ENCODE measurements around the gene NXF3.
"Not testable (repeated sequence)": the region's sequence is repeated elsewhere in the genome, so short reads cannot be mapped to it uniquely, and the experiment has no call there.

Gene NXF3, protein sequence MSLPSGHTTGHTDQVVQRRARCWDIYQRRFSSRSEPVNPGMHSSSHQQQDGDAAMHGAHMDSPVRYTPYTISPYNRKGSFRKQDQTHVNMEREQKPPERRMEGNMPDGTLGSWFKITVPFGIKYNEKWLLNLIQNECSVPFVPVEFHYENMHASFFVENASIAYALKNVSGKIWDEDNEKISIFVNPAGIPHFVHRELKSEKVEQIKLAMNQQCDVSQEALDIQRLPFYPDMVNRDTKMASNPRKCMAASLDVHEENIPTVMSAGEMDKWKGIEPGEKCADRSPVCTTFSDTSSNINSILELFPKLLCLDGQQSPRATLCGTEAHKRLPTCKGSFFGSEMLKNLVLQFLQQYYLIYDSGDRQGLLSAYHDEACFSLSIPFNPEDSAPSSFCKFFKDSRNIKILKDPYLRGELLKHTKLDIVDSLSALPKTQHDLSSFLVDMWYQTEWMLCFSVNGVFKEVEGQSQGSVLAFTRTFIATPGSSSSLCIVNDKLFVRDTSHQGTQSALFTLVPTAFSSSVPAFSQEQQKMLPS

DNA sequence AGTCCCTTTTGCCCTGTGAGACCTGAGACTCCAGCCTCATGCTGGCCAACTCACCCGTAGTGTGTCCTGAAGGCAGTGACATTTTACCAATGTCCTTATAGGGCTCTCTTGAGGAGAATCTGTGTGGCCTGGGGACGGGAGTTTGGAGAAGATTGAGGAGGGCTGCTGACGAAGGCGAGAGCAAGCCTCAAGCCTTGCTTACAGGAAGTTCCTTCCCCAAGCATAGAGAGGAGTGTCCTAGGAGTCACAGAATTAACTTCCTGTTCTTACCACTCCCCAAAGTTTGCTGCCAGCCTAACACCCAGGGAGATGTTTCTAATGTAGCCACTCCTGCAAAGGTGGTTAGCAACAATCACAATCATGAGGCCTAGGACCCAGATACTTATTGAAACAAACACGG is at the start of gene NXF3:
NXF3 (minus strand) TSS at position 202 of the 400 bp plus-strand sequence; CDS start at position 82, 120 bp downstream.
- no peak for DNase-seq (ENCODE audit: low spot score)

DNA sequence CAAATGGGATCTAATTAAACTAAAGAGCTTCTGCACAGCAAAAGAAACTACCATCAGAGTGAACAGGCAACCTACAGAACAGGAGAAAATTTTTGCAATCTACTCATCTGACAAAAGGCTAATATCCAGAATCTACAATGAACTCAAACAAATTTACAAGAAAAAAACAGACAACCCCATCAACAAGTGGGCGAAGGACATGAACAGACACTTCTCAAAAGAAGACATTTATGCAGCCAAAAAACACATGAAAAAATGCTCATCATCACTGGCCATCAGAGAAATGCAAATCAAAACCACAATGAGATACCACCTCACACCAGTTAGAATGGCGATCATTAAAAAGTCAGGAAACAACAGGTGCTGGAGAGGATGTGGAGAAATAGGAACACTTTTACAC is 43.6 kb upstream of the NXF3 start:
- DNase-seq (ENCODE audit: low spot score), result not testable (repeated sequence)

DNA sequence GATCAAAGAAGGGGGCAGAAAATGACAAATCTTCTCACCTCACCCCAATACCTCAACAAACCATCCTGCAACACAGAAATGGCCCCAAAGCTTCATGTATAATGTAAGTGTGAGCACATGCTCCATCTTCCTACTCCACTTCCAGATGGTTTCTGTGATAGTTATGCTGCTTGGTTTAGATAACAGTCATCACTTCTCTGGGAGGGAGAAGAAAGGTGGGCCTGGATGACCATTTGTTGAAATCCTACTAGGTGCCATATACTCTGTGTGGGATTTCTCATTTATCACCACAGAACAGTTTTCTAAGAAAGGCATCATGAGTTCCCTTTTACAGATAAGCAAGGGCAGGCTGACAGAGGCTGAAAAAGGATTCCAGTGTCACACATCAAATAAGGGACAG is 31.3 kb upstream of the NXF3 start:
- DNase-seq (ENCODE audit: low spot score), result no peak

DNA sequence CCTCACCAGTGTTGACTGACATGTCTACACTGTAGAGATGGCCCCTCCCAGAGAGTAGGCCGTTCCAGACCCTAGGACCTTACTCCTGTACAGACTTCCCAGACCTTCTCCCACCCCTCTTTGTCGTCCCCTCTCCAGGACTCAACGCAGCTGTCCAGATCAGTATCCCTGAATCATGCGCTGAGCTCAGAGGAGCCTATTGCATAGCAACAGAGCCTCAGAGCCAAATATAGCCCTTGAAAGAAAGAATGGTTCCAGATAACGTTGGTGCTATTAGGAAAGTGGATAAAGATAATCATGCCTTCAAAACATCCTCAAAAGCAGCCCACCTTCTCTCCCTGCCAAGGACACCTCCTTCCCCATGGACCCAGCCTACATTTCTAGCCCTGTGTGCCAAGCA is 27.8 kb upstream of the NXF3 start:
- DNase-seq (ENCODE audit: low spot score), result no peak

DNA sequence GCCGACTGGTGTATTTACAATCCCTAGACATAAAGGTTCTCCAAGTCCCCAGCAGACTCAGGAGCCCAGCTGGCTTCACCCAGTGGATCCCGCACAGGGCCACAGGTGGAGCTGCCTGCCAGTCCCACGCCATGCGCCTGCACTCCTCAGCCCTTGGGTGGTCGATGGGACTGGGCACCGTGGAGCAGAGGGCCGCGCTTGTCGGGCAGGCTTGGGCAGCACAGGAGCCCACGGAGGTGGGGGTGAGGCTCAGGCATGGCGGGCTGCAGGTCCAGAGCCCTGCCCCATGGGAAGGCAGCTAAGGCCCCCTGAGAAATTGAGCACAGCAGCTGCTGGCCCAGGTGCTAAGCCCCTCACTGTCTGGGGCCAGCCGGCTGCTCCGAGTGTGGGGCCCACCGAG is 24.0 kb upstream of the NXF3 start:
- not testable (repeated sequence) for DNase-seq (ENCODE audit: low spot score)

DNA sequence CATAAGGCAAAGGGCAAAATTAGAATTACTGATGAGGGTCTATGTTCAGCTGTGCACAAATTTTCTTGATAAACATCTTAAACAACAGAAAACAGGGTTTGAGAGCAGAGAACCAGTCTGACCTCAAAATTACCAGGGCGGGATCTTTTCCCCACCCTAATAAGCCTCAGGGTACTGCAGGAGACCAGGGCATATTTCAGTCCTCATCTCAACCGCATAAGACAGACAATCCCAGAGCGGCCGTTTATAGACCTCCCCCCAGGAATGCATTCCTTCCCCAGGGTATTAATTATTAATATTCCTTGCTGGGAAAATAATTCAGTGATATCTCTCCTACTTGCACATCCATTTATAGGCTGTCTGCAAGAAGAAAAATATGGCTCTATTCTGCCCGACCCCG is 16.6 kb upstream of the NXF3 start:
- DNase-seq (ENCODE audit: low spot score), result not testable (repeated sequence)

DNA sequence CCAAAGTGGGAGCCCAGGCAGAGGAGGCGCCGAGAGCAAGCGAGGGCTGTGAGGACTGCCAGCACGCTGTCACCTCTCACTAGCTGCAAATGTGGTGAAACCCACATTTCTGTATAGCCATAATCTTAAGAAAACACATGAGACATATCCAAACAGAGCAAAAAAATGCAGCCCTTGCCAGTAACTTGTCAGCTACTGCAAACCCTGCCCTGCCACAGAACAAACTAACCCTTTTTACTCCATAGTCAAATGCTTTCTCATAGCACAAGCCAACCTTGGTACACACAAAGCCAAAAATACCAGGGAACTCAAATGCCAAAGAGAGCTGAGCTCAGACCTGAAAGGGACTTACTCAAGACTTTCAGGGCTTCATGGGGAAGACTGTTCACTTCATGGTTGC is 14.9 kb upstream of the NXF3 start:
- no peak for DNase-seq (ENCODE audit: low spot score)

DNA sequence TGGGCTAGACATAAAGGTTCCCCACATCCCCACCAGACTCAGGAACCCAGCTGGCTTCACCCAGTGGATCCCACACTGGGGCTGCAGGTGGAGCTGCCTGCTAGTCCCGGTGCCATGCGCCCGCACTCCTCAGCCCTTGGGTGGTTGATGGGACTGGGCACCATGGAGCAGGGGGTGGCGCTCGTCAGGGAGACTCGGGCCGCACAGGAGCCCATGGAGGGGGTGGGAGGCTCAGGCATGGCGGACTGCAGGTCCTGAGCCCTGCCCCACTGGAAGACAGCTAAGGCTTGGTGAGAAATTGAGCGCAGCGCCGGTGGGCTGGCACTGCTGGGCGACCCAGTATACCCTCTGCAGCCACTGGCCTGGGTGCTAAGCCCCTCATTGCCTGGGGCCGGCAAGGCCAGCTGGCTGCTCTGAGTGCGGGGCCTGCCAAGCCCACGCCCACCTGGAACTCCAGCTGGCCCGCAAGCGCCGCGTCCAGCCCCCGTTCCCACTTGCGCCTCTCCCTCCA is 14.3 kb upstream of the NXF3 start:
- not testable (repeated sequence) for DNase-seq (ENCODE audit: low spot score)

DNA sequence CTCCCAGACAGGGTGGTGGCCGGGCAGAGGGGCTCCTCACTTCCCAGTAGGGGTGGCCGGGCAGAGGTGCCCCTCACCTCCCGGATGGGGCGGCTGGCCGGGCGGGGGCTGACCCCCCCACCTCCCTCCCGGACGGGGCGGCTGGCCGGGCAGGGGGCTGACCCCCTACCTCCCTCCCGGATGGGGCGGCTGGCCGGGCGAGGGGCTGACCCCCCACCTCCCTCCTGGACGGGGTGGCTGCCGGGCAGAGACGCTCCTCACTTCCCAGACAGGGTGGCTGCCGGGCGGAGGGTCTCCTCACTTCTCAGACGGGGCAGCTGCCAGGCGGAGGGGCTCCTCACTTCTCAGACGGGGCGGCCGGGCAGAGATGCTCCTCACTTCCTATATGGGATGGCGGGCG is 11.4 kb upstream of the NXF3 start:
- DNase-seq (ENCODE audit: low spot score), result not testable (repeated sequence)

DNA sequence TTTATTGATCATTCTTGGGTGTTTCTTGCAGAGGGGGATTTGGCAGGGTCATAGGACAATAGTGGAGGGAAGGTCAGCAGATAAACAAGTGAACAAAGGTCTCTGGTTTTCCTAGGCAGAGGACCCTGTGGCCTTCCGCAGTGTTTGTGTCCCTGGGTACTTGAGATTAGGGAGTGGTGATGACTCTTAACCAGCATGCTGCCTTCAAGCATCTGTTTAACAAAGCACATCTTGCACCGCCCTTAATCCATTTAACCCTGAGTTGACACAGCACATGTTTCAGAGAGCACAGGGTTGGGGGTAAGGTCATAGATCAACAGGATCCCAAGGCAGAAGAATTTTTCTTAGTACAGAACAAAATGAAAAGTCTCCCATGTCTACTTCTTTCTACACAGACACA is 10.9 kb upstream of the NXF3 start:
- not testable (repeated sequence) for DNase-seq (ENCODE audit: low spot score)

DNA sequence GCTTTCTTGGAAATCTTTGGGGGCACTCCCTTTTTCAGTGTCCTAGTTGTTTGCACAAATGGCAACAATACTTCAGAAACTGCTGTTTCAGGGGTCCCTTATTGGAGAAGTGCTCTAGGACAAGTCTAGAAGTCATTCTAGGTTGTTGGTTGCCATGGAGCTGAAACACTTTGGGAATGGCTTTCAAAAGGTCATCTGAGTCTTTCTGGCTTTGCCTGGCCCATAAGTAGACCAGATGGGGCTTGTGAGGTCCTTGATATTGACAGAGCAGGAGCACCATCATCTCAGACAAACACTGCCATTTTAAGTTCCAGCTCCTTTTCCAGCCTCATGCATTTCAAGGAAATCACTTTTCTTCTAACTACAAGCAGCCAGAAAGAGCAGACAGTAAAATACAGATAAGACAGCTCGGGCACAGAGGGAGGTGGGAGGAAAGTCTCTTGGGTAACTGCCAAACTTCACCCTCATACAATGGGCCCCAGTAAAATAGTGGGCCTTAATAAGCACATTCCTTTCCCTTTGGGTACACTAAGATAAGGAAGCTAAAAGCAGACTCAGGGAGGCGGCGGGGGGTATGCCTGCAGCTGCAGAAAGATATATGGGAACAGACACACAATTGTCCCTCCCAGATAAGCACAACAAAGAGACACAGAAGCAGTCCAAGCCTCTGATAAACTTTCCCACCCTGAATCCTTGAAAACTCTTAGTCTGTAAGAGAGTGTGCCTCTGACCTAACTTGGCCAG is 8.5 kb upstream of the NXF3 start:
- no peak for DNase-seq (ENCODE audit: low spot score)

DNA sequence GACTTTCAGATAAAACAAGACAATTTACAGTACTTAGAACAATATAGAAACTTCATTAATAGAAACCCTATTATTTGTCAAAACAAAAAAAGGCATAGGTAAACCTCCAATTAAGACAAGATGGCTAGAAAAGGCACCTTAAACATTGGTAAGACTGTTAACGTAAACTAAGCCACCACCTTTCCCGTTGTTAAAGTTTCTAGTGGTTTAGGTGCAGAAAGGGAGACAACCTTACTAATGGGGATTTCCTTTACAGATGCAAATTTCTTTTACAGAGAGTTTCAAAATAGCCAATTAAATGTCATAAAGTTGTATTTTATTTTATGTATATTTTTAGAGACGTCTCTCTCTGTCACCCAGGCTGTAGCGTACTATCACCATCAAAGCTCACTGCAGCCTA is 7.5 kb upstream of the NXF3 start:
- no peak for DNase-seq (ENCODE audit: low spot score)

DNA sequence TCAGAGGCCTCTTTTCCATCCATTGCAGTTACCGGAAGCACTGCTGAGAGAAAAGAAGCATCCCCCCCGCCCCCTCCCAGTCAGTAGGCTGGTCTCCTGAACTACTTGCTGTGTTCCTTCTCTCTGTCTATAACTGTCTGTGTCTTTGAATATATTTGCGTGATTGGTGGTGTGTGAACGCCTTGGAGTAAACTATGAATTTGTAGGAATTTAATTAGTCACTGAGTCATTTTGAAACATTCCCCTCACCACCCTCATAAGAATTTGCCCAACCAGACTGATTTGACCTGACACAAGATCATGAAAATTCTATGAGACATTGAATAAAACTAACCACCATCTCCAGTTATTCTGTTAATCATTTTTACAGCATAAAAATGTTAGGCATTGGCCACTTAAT is 6.7 kb upstream of the NXF3 start:
- no peak for DNase-seq (ENCODE audit: low spot score)

DNA sequence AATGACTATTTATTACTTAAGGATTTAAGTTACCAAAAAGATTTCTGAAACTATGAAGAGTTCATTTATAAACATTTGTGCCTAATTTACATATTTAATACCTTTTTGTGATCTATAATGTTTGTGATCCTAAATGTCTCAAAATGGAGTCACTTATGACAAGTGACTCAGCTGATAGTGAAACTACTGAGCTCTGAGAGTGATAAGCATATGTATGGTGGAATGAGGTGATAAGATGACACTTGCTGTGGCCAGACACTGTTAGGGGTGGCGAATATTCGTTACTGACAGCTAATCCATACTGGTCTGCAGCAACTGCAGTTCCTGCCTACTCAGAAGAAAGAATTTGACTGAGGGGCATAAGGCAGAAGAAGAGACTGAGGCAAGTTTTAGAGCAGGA is 5.5 kb upstream of the NXF3 start:
- DNase-seq (ENCODE audit: low spot score), result no peak

DNA sequence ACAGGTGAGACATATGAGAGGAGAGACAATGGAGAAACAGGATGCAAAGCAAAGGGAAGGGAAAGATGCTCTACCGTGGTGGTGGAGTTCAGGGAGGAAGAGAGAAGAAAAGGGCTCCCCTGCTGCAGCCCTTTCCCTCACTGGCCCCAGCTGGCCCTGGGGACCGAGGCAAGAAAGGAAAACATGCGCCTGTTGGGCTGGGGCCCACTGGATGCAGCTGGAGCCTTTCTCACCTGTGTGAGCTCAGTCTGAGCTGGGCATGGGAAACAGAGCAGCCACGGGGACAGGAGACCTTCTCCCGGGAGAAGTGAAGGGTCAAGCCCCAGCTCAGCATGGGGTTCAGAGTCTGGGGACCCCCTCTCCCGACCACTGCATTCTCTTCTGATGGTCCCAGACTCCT is 11.9 kb downstream of the NXF3 start:
- no peak for DNase-seq (ENCODE audit: low spot score)

DNA sequence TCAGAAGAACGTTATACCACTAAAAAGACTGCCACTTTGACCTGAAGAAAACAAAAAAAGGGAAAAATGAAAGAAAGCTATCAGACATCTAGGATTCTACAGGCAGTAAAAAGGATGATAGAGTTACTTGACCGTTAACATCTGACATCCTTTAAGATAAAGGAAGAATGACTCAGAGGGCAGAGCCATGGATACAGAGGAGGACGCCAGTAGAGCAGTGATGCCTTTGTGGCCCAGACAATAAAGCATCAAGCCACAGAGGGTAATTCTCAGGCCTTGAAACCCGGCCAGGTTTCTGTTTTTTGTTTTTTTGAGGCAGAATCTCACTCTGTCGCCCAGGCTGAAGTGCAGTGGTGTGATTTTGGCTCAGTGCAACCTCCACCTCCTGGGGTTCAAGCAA is 19.5 kb downstream of the NXF3 start:
- DNase-seq (ENCODE audit: low spot score), result no peak

DNA sequence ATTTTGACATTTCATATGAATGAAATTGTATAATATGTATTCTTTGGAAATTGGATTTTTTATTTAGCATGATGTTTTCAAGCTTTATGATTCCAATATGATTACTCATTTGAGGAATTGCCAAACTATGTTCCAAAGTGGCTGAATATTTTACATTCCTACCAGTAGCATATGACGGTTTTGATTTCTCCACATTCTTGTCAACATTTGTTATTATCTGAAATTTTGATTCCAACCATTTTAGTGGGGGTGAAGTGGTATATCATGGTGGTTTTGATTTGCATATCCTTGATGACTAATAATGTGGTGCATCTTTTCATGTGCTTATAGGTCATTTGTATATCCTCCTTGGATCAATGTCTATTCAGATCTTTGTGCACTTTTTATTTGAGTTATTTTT is 26.3 kb downstream of the NXF3 start:
- no peak for DNase-seq (ENCODE audit: low spot score)

DNA sequence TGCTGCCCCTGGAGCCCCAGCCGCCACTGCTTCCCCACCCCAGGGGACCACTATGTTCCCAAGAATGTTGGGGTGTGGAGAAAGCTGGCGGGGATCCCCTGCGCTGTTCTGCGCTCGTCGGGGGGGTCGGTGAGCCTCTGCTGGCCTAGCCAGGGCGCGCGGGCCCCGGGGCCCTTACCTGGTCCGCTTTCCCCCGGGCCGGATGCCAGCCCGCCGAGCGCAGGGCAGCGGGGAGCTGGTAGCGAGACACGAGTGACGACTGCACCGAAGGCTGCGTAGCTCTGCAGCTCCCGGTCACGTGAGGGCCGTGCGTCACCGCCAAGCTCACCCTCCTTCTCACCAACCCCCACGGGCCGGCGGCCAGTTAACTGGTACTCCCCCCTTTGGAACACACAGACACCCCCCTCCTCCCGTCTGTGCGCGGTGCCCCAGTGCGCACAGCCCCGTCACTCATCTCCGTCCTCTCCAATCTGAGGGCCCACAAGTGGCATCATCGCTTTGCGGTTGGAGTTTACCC is 29.0 kb downstream of the NXF3 start, which contains the start of gene BEX1:
BEX1 (minus strand) TSS at position 254 of the 517 bp plus-strand sequence. CDS start 897 bp downstream, outside the sequence.
- DNase-seq (ENCODE audit: low spot score), result no peak

DNA sequence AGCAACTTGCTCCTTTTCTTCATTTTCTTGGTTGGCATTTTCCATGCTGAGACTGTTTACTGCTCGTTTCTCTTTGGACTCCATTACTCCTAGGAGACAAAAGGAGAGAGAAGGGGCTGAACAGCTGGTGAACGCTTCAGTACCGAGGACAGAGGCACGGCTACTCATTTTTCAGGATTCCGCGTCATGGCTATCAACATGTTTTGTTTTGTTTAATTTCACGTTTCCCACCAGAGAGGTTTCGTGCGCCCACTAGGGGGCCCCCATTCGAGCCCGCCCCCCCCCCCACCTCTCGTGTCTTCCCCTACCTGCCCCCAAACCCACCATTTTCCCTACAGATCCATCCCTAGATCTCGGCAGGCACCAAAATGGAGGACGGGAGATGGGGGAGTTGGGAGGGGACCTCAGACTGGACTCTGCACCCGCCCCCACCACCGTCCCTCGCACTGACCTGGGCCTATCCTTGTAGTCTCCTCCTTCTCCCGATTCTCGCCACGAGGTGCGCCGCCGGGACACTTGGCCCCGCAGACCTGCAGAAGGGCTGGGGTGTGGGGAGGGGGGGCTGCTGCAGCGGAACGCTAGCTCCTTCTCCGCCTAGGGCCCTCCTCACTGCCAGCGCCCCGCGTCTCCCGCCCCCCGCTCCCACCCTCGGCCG is 29.6 kb downstream of the NXF3 start:
- no peak for DNase-seq (ENCODE audit: low spot score)

DNA sequence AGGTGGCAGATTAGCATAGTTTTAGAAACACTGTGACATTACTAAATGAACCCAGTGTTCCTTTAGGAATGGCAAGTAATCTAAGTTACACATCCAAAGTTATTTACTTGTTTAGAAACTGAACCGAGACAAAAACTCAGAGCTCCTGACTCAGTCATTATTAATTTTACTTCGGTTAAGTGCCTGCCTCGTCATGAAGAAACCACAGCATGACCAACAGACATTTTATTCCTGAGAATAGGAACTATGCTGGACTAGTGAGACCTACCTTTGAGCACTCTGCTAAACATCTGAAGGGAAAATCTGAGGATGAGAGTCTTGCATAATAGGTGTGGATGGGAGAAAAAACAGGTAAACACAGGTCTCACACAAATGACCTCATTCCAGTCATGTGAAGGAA is 31.5 kb downstream of the NXF3 start:
- no peak for DNase-seq (ENCODE audit: low spot score)

DNA sequence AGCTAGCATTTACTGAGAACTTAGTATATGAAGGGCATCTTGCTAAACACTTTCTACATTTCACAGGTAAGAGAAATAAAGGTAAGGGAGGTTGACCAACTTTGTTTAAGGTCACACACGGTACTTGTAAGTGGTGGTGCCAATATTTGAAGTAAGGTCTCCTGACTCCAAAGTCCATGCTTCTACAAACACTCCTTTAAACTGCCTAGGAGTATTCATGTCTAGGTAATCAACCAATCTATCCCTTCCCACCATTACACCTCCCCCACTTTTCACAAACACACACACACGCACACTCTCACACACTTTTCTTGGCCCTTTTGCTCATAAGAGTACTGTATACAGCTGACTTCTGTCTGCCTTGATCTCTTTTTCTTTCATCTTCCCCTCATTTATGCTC is 36.0 kb downstream of the NXF3 start:
- no peak for DNase-seq (ENCODE audit: low spot score)

DNA sequence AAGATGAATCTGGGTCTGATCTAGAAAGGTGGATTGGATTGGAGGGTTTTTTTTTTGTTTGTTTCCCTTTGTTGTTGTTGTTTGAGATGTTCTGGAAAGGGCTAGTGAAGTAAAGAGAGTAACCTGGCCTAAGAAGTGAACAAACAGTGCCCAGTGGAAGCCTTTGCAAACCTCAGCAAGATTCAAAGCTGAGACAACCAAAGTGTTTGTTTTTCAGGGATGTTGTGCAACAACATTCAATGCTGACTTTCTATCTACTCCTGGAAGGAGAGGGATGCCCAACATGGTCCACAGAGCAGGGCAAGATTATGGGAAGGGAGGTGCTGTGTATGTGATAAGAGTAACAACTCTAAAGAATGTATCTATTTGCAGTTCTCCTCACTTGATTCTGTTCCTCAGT is 40.3 kb downstream of the NXF3 start:
- DNase-seq (ENCODE audit: low spot score), result no peak

Measured in hepatic stellate cell (primary cell).